ENCODE measurements around the gene PRDM15. TPM values are rescaled to one million over a fixed set of nuclear protein-coding genes. Genes with fewer than 3 reads are reported as not detected.

The PRDM15 gene
- total RNA-seq, 1 experiment from 2014 or later, result 10.4 TPM

DNA sequence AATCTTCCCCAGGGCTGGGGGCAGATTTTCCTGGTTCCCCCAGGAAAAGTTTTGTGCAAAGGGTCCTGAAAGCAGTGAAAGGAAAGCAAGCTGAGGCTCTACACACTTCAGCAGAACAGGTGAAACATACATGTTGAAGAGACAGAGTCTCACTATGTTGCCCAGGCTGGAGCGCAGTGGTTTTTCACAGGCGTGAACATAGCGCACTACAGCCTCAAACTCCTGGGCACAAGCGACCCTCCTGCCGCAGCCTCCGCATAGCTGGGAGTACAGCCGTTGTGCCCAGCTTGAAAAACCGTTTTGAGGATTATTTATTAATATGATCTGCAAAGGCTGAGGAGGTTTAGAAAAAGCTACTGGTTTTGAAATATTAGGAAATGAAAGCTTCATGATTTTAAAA is 11.8 kb downstream of the PRDM15 start:
- CTCF ChIA-PET, result no interaction called here
- Mint-ChIP-seq H3K9me3 (ENCODE audit: low read depth, unreplicated experiment) (no peaks in the 10 kb centered on the region), H3K36me3 (ENCODE audit: insufficient read depth, unreplicated experiment) (peaks cover 5% of the 10 kb centered on the region), H3K27me3 (ENCODE audit: unreplicated experiment) (no peaks in the 10 kb centered on the region), H3K4me3 (ENCODE audit: low read depth, unreplicated experiment) (no peak overlapping the region), H3K4me1 (ENCODE audit: low read depth, unreplicated experiment) (no peaks in the 10 kb centered on the region), H3K27ac (ENCODE audit: unreplicated experiment) (no peak overlapping the region)
- no TSS peak for BruUV-seq (replicated peaks)
- DNase-seq, result no peak
- intact Hi-C loops (cut with micrococcal nuclease; ENCODE audit: unreplicated experiment), result no loop called here
- TF ChIP-seq, protein P1, sequence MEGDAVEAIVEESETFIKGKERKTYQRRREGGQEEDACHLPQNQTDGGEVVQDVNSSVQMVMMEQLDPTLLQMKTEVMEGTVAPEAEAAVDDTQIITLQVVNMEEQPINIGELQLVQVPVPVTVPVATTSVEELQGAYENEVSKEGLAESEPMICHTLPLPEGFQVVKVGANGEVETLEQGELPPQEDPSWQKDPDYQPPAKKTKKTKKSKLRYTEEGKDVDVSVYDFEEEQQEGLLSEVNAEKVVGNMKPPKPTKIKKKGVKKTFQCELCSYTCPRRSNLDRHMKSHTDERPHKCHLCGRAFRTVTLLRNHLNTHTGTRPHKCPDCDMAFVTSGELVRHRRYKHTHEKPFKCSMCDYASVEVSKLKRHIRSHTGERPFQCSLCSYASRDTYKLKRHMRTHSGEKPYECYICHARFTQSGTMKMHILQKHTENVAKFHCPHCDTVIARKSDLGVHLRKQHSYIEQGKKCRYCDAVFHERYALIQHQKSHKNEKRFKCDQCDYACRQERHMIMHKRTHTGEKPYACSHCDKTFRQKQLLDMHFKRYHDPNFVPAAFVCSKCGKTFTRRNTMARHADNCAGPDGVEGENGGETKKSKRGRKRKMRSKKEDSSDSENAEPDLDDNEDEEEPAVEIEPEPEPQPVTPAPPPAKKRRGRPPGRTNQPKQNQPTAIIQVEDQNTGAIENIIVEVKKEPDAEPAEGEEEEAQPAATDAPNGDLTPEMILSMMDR (IDR thresholded peaks at IDR 0.05; ENCODE audit: unreplicated experiment), result no peak

DNA sequence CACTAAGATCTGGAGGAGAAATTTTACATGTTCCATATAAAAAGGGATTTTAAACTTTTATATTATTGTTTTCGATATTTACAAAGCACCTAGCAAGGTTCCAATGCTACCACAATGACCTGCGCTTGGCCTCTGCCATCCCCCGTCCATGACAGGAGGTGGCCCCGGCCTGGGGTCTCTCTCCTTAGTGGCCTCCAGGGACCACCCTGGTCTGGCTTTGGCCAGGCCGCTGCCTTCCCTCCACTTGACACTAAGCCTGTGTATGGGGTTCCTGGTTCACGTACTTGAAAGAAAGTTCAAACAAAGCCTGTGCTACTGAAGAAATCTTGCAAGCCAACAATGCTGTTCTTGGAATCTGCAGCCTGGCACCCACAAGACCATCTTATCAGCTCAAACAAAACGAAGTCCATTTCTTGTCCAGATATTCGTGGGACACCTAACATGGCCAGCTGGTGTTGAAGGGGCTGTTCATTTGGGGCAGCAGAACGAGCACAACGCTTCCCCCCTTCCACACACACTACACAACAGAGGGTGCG is 12.8 kb downstream of the PRDM15 start:
- no peak overlapping the region for H3K27ac Mint-ChIP-seq (ENCODE audit: unreplicated experiment)
- CTCF ChIA-PET, result no interaction called here
- TF ChIP-seq, protein P1 (IDR thresholded peaks at IDR 0.05; ENCODE audit: unreplicated experiment), result no peak
- no peaks in the 10 kb centered on the region for H3K4me1 Mint-ChIP-seq (ENCODE audit: low read depth, unreplicated experiment)
- H3K36me3 Mint-ChIP-seq (ENCODE audit: insufficient read depth, unreplicated experiment), result peaks cover 5% of the 10 kb centered on the region
- intact Hi-C loops (cut with micrococcal nuclease; ENCODE audit: unreplicated experiment), result no loop called here
- DNase-seq, result no peak
- no peaks in the 10 kb centered on the region for H3K27me3 Mint-ChIP-seq (ENCODE audit: unreplicated experiment)
- no peaks in the 10 kb centered on the region for H3K9me3 Mint-ChIP-seq (ENCODE audit: low read depth, unreplicated experiment)
- no peak overlapping the region for H3K4me3 Mint-ChIP-seq (ENCODE audit: low read depth, unreplicated experiment)
- no TSS peak for BruUV-seq (replicated peaks)

DNA sequence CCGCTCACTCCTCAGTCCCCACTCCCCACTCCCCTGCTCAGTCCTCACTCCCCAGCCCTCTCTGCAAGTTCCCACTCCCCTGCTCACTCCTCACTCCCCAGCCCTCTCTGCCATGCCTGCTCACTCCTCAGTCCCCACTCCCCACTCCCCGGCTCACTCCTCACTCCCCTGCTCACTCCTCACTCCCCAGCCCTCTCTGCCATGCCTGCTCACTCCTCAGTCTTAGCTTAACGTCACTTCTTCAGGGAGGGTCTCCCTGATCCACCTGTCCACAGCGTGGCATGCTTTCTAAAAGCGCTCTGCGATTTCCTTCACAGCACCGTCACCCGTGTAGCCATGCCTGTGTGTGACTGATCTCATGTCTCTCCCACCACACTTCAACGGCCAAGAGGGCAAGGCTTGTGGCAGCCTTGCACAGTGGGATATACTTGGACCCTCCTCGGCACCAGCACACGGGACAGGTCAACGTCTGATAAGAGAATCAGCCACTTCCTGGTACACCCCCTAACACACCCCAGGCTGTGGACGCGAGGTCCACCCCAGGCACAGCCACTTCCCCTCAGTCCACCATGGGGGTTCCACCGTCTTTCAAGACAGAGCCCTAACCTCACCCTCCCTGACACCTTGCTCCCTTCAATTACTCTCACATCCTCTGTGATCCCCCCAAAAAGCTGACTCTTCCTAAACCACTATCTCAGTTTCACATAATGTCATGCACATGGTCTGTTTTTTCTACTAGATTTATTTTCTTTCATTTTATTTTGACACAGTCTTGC is 14.0 kb downstream of the PRDM15 start:
- BruUV-seq (replicated peaks), result no TSS peak
- no peak overlapping the region for H3K4me3 Mint-ChIP-seq (ENCODE audit: low read depth, unreplicated experiment)
- no peaks in the 10 kb centered on the region for H3K4me1 Mint-ChIP-seq (ENCODE audit: low read depth, unreplicated experiment)
- no peaks in the 10 kb centered on the region for H3K27me3 Mint-ChIP-seq (ENCODE audit: unreplicated experiment)
- no peak for DNase-seq
- intact Hi-C loops (cut with micrococcal nuclease; ENCODE audit: unreplicated experiment), result no loop called here
- TF ChIP-seq, protein P1 (IDR thresholded peaks at IDR 0.05; ENCODE audit: unreplicated experiment), result no peak
- CTCF ChIA-PET, result interaction anchor here (0.7 kb wide), 1 partner anchor 61 kb away, joined by 7 read pairs; no protein-coding TSS in a partner anchor
- H3K9me3 Mint-ChIP-seq (ENCODE audit: low read depth, unreplicated experiment), result no peaks in the 10 kb centered on the region
- peaks cover 5% of the 10 kb centered on the region for H3K36me3 Mint-ChIP-seq (ENCODE audit: insufficient read depth, unreplicated experiment)
- no peak overlapping the region for H3K27ac Mint-ChIP-seq (ENCODE audit: unreplicated experiment)

DNA sequence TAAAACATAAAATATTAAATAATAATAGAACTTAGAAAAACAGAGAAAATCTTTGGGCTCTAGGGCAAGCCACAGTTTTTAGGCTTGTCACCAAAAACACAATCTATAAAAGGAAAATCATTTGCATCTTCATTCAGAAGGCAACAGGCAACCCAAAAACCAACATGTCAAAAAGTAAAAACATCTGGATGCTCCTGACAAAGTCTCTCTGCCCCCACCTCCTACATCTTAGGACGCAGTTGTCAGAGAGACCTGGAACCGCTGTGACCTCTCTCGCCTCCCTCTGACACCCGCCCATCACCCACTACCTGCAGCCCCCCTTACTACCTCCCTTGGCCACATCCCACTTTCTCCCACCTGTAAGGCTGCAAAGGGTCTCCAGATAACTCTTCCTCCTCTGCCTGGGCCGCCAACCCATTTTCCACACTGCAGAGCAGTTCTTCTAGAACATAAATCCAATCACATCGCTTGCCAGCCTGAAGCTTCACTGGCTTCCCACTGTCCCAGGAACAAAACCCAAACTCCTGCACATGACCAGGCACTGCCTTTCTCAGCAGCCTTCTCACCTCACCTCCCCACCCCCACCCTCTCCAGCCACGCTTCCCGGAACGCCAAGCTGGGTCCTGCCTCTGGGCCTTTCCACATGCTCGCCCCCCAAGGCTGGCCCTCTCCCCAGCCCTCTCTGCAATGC is 14.7 kb downstream of the PRDM15 start:
- TF ChIP-seq, protein P1 (IDR thresholded peaks at IDR 0.05; ENCODE audit: unreplicated experiment), result no peak
- peaks cover 5% of the 10 kb centered on the region for H3K36me3 Mint-ChIP-seq (ENCODE audit: insufficient read depth, unreplicated experiment)
- CTCF ChIA-PET, result interaction anchor here (0.7 kb wide), 1 partner anchor 62 kb away, joined by 7 read pairs; no protein-coding TSS in a partner anchor
- H3K4me1 Mint-ChIP-seq (ENCODE audit: low read depth, unreplicated experiment), result no peaks in the 10 kb centered on the region
- no peak overlapping the region for H3K4me3 Mint-ChIP-seq (ENCODE audit: low read depth, unreplicated experiment)
- no peaks in the 10 kb centered on the region for H3K27me3 Mint-ChIP-seq (ENCODE audit: unreplicated experiment)
- no peaks in the 10 kb centered on the region for H3K9me3 Mint-ChIP-seq (ENCODE audit: low read depth, unreplicated experiment)
- no peak for DNase-seq
- no TSS peak for BruUV-seq (replicated peaks)
- no peak overlapping the region for H3K27ac Mint-ChIP-seq (ENCODE audit: unreplicated experiment)
- intact Hi-C loops (cut with micrococcal nuclease; ENCODE audit: unreplicated experiment), result no loop called here

Measured in Calu3 (cell line).